H1 (cell line): ENCODE results near the gene ATPAF1. TPM values are rescaled to one million over a fixed set of nuclear protein-coding genes. Genes with fewer than 3 reads are reported as not detected.

Experiments used
- CREB1 ChIP-seq: IDR thresholded peaks from 2 replicates; pipeline ENCODE4 v1.6.1; 2012; ENCODE audit warnings: inconsistent platforms
- CTBP2 ChIP-seq: IDR thresholded peaks from 2 replicates; pipeline ENCODE4 v1.7.0; 2011; ENCODE audit warnings: borderline replicate concordance, mild to moderate bottlenecking, moderate library complexity, mixed read lengths, low read length; ENCODE audit not compliant: insufficient read depth, insufficient read length
- EP300 ChIP-seq, 2 experiments: IDR thresholded peaks; 1 replicate in 1 of 2; 2 replicates in 1 of 2; pipeline ENCODE4 v1.6.1; 2011 to 2012; ENCODE audit warnings: low read depth in 2 of 2, low read length in 2 of 2, mild to moderate bottlenecking in 2 of 2, borderline replicate concordance in 1 of 2, inconsistent platforms in 1 of 2, moderate library complexity in 1 of 2
- SAP30 ChIP-seq: fragments of 300-600 bp; sonication (generic); IDR thresholded peaks from 2 replicates; pipeline ENCODE4 v1.7.1; 2012; ENCODE audit warnings: low read length, moderate library complexity, mild to moderate bottlenecking, inconsistent platforms; ENCODE audit not compliant: insufficient read depth, insufficient replicate concordance
- ZNF274 ChIP-seq: IDR thresholded peaks from 2 replicates; pipeline ENCODE4 v1.7.0; 2012; ENCODE audit warnings: low read length, borderline replicate concordance; ENCODE audit errors: extremely low read depth
- polyA plus RNA-seq, 7 experiments: library from polyadenylated mRNA; depleted of rRNA in 3 of 7; stranded (reverse) in 5 of 7; unstranded in 2 of 7; fragments of >200 nt in 5 of 7; fragments of 200-250 nt in 2 of 7; gene quantifications; 1 replicate in 5 of 7; 2 replicates in 1 of 7; 4 replicates in 1 of 7; pipeline versions ENCODE4 v1.2.1 to v1.2.3, GENCODE V29; 2011 to 2013; ENCODE audit warnings: missing spikeins in 2 of 7, mixed read lengths in 2 of 7
- total RNA-seq: library from RNA; stranded (reverse); fragmentation: NEBNext Ultra II Directional; extraction: Animal tissue kit (Norgen Biotek cat#: 25700); gene quantifications from 2 replicates; pipeline ENCODE4 v1.2.1, GENCODE V29; 2021
- TF ChIP-seq, protein P1 (sequence below): IDR thresholded peaks from 2 replicates; pipeline ENCODE4 v1.6.1; 2012; ENCODE audit warnings: inconsistent platforms

ATPAF1 gene
- total and polyA plus RNA-seq, 2 of the 8 experiments (the other 6 are each of a cell fraction or from before 2014, with no cell fraction given): 46.7 to 55.9 TPM

DNA sequence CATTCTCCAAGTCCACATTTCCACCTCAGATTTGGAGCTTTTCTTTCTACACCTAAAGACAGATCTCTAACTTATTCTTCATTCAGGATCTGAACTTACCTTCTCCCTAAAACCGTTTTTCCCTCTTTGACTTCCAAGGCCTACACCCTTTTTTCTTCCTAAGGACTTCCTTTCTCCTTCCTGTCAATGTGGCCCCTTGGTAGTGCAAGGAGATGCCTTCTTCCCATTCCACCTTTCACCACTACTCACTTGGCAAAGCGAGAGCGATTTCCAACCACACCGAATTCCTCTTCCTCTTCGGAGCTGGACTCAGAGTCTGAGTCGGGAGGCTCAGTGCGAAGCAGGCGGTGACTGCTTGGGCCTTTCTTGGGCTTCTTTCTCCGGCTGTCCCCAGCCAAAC lies 49.5 kb upstream of the ATPAF1 start (continued):
- TF ChIP-seq SAP30 (no peak), CTBP2 (no peak), ZNF274 (no peak), CREB1 (no peak), EP300 (IDR thresholded peaks at IDR 0.05; ENCODE audit: borderline replicate concordance in 1 of 2, low read depth in 2 of 2, low read length in 2 of 2) (no peak)
- TF ChIP-seq, protein P1, sequence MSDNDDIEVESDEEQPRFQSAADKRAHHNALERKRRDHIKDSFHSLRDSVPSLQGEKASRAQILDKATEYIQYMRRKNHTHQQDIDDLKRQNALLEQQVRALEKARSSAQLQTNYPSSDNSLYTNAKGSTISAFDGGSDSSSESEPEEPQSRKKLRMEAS: no peak
